GM12878 (cell line): ENCODE results near the gene PHYKPL. TPM values are rescaled to one million over a fixed set of nuclear protein-coding genes. Genes with fewer than 3 reads are reported as not detected.

Experiments used
- ATAC-seq: fragments of 200-7000 bp; cut with Tn5 transposase; 3 replicates; pipeline ENCODE4 v1.9.1; 2020; ENCODE audit warnings: mild to moderate bottlenecking, moderate library complexity
- BruUV-seq: library from RNA; stranded (reverse); fragments of 400-500 nt; replicated peaks from 2 replicates; lab custom pipeline; 2021; lab: Mats Ljungman, UMichigan
- CTCF ChIA-PET: fragments of 300-600 bp; sonication (Branson Sonifier 250); formaldehyde crosslinking; extraction: SDS; loops from one replicate; lab custom pipeline; 2021; ENCODE audit warnings: inconsistent platforms; lab: Yijun Ruan, JAX
- POLR2A ChIA-PET: fragments of 350-600 bp; formaldehyde crosslinking; extraction: SDS; loops from one replicate; lab custom pipeline; 2021; ENCODE audit warnings: inconsistent platforms; lab: Charles Lee
- RAD21 ChIA-PET: fragments of 300-600 bp; sonication (Branson Sonifier 250); formaldehyde crosslinking; loops from one replicate; lab custom pipeline; 2023; ENCODE audit warnings: antibody characterized with exemption; ENCODE audit not compliant: unreplicated experiment; lab: Charles Lee
- SMC1A ChIA-PET: fragments of 300-600 bp; sonication (Branson Sonifier 250); formaldehyde crosslinking; loops from one replicate; lab custom pipeline; 2023; ENCODE audit not compliant: unreplicated experiment, uncharacterized antibody; lab: Charles Lee
- DNase-seq: peaks from one replicate; pipeline ENCODE4 v3.0.0-alpha.2; 2011; ENCODE audit warnings: low read depth, low spot score
- FAIRE-seq: peaks from 3 replicates; lab custom pipeline; 2011; peaks lifted over from hg19 to GRCh38; lab: Jason Lieb, UNC
- H2AFZ ChIP-seq: 2 replicates; pipeline ENCODE4 v1.6.0; 2011; ENCODE audit warnings: low read depth, low read length, control low read depth; ENCODE audit not compliant: control insufficient read depth
- H3K27ac ChIP-seq: 2 replicates; pipeline ENCODE4 v1.5.1; 2011; ENCODE audit warnings: control low read depth; ENCODE audit not compliant: control insufficient read depth, insufficient read depth
- H3K27me3 ChIP-seq, 2 experiments: replicated peaks in 1 of 2; 2 replicates each; pipeline versions ENCODE4 v1.6.0 to v1.6.1; 2011; ENCODE audit warnings: low read length in 1 of 2; ENCODE audit not compliant: control insufficient read depth in 2 of 2, insufficient read depth in 2 of 2
- H3K36me3 ChIP-seq, 2 experiments: 2 replicates each; pipeline ENCODE4 v1.5.1; 2011; ENCODE audit warnings: low read length in 1 of 2; ENCODE audit not compliant: control insufficient read depth in 2 of 2, insufficient read depth in 2 of 2
- H3K4me1 ChIP-seq: 2 replicates; pipeline ENCODE4 v1.6.1; 2011; ENCODE audit warnings: mild to moderate bottlenecking, low read length, moderate library complexity, mixed read lengths; ENCODE audit not compliant: control insufficient read depth, insufficient read depth
- H3K4me2 ChIP-seq: 2 replicates; pipeline ENCODE4 v1.6.0; 2011; ENCODE audit warnings: control low read depth; ENCODE audit not compliant: control insufficient read depth, insufficient read depth
- H3K4me3 ChIP-seq: fragments of 200-600 bp; sonication (generic); 2 replicates; pipeline ENCODE4 v1.5.1; 2016
- H3K79me2 ChIP-seq: 2 replicates; pipeline ENCODE4 v1.6.0; 2011; ENCODE audit warnings: low read length; ENCODE audit not compliant: control insufficient read depth, insufficient read depth
- H3K9ac ChIP-seq: 2 replicates; pipeline ENCODE4 v1.8.0; 2011; ENCODE audit warnings: low read length, control low read depth, mixed read lengths; ENCODE audit not compliant: control insufficient read depth, insufficient read depth
- H3K9me3 ChIP-seq: replicated peaks from 3 replicates; pipeline ENCODE4 v1.5.1; 2011; ENCODE audit warnings: mild to moderate bottlenecking, low read length; ENCODE audit not compliant: control insufficient read depth, insufficient read depth
- H4K20me1 ChIP-seq: 2 replicates; pipeline ENCODE4 v1.6.0; 2011; ENCODE audit not compliant: control insufficient read depth, insufficient read depth
- DPF2 ChIP-seq: fragments of 450-650 bp; IDR thresholded peaks from 2 replicates; pipeline ENCODE4 v1.6.1; 2017; ENCODE audit warnings: mild to moderate bottlenecking
- EGR1 ChIP-seq, 2 experiments: IDR thresholded peaks; 1 replicate in 1 of 2; 2 replicates in 1 of 2; pipeline ENCODE4 v1.6.1; 2011 to 2012; ENCODE audit warnings: low read depth in 2 of 2, low read length in 2 of 2, borderline replicate concordance in 1 of 2, mild to moderate bottlenecking in 1 of 2, moderate library complexity in 1 of 2
- LARP7 ChIP-seq: fragments of 450-650 bp; IDR thresholded peaks from 2 replicates; pipeline ENCODE4 v1.6.1; 2017; ENCODE audit warnings: mild to moderate bottlenecking
- MTA3 ChIP-seq: IDR thresholded peaks from 2 replicates; pipeline ENCODE4 v1.6.1; 2012; ENCODE audit warnings: low read length, inconsistent platforms, borderline replicate concordance
- PAX5 ChIP-seq: IDR thresholded peaks from 2 replicates; pipeline ENCODE4 v1.6.1; 2011; ENCODE audit warnings: low read depth, low read length, borderline replicate concordance
- POLR2A ChIP-seq: IDR thresholded peaks from 2 replicates; pipeline ENCODE4 v1.6.1; 2011; ENCODE audit warnings: low read depth, mild to moderate bottlenecking, low read length
- POLR2AphosphoS5 ChIP-seq: IDR thresholded peaks from 2 replicates; pipeline ENCODE4 v1.6.1; 2011; ENCODE audit warnings: mild to moderate bottlenecking, low read length, inconsistent platforms
- RELA ChIP-seq: fragments of 450-650 bp; IDR thresholded peaks from 2 replicates; pipeline ENCODE4 v1.8.0; 2014; ENCODE audit warnings: borderline replicate concordance; ENCODE audit not compliant: partially characterized antibody
- SMARCA5 ChIP-seq: fragments of 450-650 bp; IDR thresholded peaks from 2 replicates; pipeline ENCODE4 v1.6.1; 2017; ENCODE audit warnings: mild to moderate bottlenecking
- YY1 ChIP-seq: IDR thresholded peaks from 2 replicates; pipeline ENCODE4 v1.6.1; 2011; ENCODE audit warnings: low read depth, mild to moderate bottlenecking, low read length
- WGBS: methylation state at CpG from one replicate; pipeline ENCODE4 v1.1.6; 2016; ENCODE audit warnings: low lambda C conversion rate; ENCODE audit not compliant: insufficient replicate concordance, insufficient coverage; ENCODE audit errors: missing lambda C conversion rate; 5-methylcytosine and 5-hydroxymethylcytosine counted together
- in situ Hi-C: fragments of 300-500 bp; cut with MboI; formaldehyde crosslinking; loops from 9 replicates; pipeline ENCODE4 v1.14.3; 2018; ENCODE audit warnings: mixed read lengths
- intact Hi-C: fragments of 100-400 bp; cut with micrococcal nuclease; formaldehyde crosslinking; loops from one replicate; pipeline ENCODE4 v1.14.2; 2022; ENCODE audit not compliant: unreplicated experiment
- polyA plus RNA-seq, 11 experiments: library from polyadenylated mRNA; depleted of rRNA in 4 of 11; unstranded in 6 of 11; stranded (reverse) in 5 of 11; fragments of >200 nt; fragmentation: Nextera tagmentation in 4 of 11; fragmentation: Illumina TruSeq in 1 of 11; extraction: Ambion mirVana in 4 of 11; extraction: Trizol in 1 of 11; gene quantifications; 1 replicate in 1 of 11; 2 replicates in 10 of 11; pipeline versions ENCODE4 v1.2.1 to v1.2.3, GENCODE V29; 2011 to 2016; ENCODE audit warnings: inconsistent platforms in 2 of 11, missing spikeins in 2 of 11, low read depth in 1 of 11
- total RNA-seq, 4 experiments: library from RNA; depleted of rRNA in 3 of 4; stranded (reverse); fragments of >200 nt in 3 of 4; fragmentation: Illumina TruSeq in 1 of 4; extraction: Trizol in 1 of 4; gene quantifications; 2 replicates each; pipeline versions ENCODE4 v1.2.1 to v1.2.3, GENCODE V29; 2013 to 2021
- TF ChIP-seq, protein P1 (sequence below): IDR thresholded peaks from 2 replicates; pipeline ENCODE4 v1.6.1; 2012; ENCODE audit warnings: low read depth, low read length, improper control_type of control experiment
- TF ChIP-seq, protein P2 (sequence below): IDR thresholded peaks from 2 replicates; pipeline ENCODE4 v1.6.1; 2011; ENCODE audit warnings: mild to moderate bottlenecking, low read depth, low read length, moderate library complexity; ENCODE audit not compliant: insufficient replicate concordance
- TF ChIP-seq, protein P3 (sequence below): IDR thresholded peaks from 2 replicates; pipeline ENCODE4 v1.6.1; 2012; ENCODE audit warnings: low read depth, low read length, improper control_type of control experiment

PHYKPL gene
- total and polyA plus RNA-seq, 10 of the 15 experiments (the other 5 are each of a cell fraction or from before 2014, with no cell fraction given), result 4.5 to 53.9 (median 25.6) TPM

DNA sequence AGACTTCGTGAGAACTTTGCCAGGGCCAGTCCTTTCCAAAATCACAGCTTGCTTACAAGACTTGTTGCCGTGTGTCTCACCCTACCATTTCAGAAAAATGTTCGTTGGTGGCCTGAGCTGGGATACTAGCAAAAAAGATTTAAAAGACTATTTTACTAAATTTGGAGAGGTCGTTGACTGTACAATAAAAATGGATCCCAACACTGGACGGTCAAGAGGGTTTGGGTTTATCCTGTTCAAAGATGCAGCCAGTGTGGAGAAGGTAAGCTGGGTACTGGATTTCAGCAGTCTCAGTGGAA is 26.9 kb downstream of the PHYKPL start:
- BruUV-seq, result no TSS peak
- peaks cover 31 to 46% of the 10 kb centered on the region in 2 experiments for H3K36me3 ChIP-seq
- WGBS, result 0% methylated on average over 5 of the region's 5 CpGs
- intact Hi-C loops (no loop called here), in situ Hi-C loops (no loop called here)
- H4K20me1 ChIP-seq, result peaks cover 24% of the 10 kb centered on the region
- ChIA-PET SMC1A (interaction anchor here (1.1 to 2.1 kb wide), 3 partner anchors 10 to 25 kb away, joined by 3 to 5 read pairs (median 4); no protein-coding TSS in a partner anchor), RAD21 (no interaction called here), CTCF (interaction anchor here (2.8 kb wide), 1 partner anchor 10 kb away, joined by 12 read pairs; no protein-coding TSS in a partner anchor), POLR2A (interaction anchor here (0.5 to 1.1 kb wide), 2 partner anchors 11 to 1177 kb away, joined by 3 to 5 read pairs; no protein-coding TSS in a partner anchor)
- no peaks in the 10 kb centered on the region for H3K27me3 ChIP-seq
- ATAC-seq (no peak), FAIRE-seq (no peak), DNase-seq (no peak)
- H3K79me2 ChIP-seq, result peaks cover 62% of the 10 kb centered on the region
- peak overlapping the region; percentile 97 for H3K4me3 ChIP-seq
- no peak overlapping the region for H2AFZ ChIP-seq
- peak overlapping the region; percentile 84 for H3K9ac ChIP-seq
- TF ChIP-seq MTA3, result peak; percentile 59; the same call in 1 of the 2 replicates
- TF ChIP-seq, protein P1, sequence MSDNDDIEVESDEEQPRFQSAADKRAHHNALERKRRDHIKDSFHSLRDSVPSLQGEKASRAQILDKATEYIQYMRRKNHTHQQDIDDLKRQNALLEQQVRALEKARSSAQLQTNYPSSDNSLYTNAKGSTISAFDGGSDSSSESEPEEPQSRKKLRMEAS, result no peak
- peak overlapping the region; percentile 88 for H3K4me2 ChIP-seq
- peak overlapping the region; percentile 67 for H3K27ac ChIP-seq
- peaks cover 15% of the 10 kb centered on the region for H3K4me1 ChIP-seq
- no peaks in the 10 kb centered on the region for H3K9me3 ChIP-seq

DNA sequence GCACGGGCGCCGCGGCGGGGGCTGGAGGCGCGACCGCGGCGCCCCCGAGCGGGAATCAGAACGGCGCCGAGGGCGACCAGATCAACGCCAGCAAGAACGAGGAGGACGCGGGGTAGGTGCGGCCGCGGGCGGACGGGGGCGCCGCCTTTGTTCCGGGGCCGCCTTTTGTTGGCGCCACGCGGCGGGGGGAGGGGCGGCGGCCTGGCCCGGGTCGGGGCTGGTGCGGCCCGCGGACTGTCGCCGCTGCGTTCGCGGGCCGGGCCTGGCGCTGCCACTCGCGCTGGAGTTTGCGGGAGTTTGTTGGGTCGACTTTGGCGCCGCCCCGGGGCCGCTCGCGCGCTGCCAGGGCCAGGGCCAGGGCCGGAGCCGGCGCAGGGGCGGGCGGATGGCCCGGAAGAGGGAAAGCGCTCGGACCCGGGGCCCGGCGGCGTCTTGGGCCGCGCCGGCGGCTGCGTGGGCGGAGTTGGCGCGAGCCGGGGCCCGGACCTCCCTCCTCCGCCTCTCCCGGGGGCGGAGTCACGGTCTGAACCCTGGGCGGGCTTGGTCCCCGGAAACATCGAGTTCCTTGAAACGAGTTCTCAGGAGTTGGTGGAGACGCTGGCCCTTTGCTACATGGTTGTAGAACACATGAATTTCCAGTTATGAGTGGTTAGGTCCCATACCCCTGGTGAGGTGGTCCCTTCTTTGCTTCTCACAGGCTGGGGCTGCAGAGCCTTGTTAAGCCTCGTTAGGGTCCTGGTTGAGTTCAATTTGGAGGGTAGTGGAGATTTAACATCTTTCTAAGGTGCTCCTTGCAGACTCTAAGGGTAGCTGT is 27.5 kb downstream of the PHYKPL start:
- intact Hi-C loops (no loop called here), in situ Hi-C loops (no loop called here)
- ATAC-seq (peak; percentile 73), DNase-seq (no peak), FAIRE-seq (peak; percentile 52)
- SMC1A ChIA-PET, result interaction anchor here (1.1 to 1.3 kb wide), 3 partner anchors 11 to 27 kb away, joined by 3 to 4 read pairs (median 3); partner anchors contain the start of gene PHYKPL
- BruUV-seq, result no TSS peak
- Histone ChIP-seq H3K36me3 (peaks cover 27 to 42% of the 10 kb centered on the region in 2 experiments), H3K4me2 (peak overlapping the region; percentile 88), H3K9ac (peak overlapping the region; percentile 84), H3K27ac (peak overlapping the region; percentile 67), H3K79me2 (peaks cover 58% of the 10 kb centered on the region), H2AFZ (no peak overlapping the region), H3K27me3 (no peaks in the 10 kb centered on the region), H3K9me3 (no peaks in the 10 kb centered on the region), H4K20me1 (peaks cover 24% of the 10 kb centered on the region), H3K4me1 (peaks cover 15% of the 10 kb centered on the region), H3K4me3 (peak overlapping the region; percentile 97)
- WGBS, result under 1% methylated on average over 48 of the region's 90 CpGs
- POLR2A ChIA-PET, result interaction anchor here (0.5 to 1.5 kb wide), 6 partner anchors 11 to 1177 kb away, joined by 3 to 13 read pairs (median 5); partner anchors contain the start of gene PHYKPL
- RAD21 ChIA-PET, result no interaction called here
- CTCF ChIA-PET, result interaction anchor here (1.1 to 2.8 kb wide), 4 partner anchors 9 to 129 kb away, joined by 3 to 12 read pairs (median 4); no protein-coding TSS in a partner anchor
- TF ChIP-seq POLR2A, result peak; percentile 9
- peak; percentile 71 for TF ChIP-seq LARP7
- 0 out of 2 replicates have a peak, but pooled peaks have one; percentile 42 for TF ChIP-seq SMARCA5
- TF ChIP-seq POLR2AphosphoS5, result peak; percentile 30; the same call in 1 of the 2 replicates
- TF ChIP-seq RELA, result peak; percentile 32
- peak; percentile 38 for TF ChIP-seq DPF2
- TF ChIP-seq PAX5, result peak; percentile 45; the same call in 1 of the 2 replicates
- TF ChIP-seq, protein P2, sequence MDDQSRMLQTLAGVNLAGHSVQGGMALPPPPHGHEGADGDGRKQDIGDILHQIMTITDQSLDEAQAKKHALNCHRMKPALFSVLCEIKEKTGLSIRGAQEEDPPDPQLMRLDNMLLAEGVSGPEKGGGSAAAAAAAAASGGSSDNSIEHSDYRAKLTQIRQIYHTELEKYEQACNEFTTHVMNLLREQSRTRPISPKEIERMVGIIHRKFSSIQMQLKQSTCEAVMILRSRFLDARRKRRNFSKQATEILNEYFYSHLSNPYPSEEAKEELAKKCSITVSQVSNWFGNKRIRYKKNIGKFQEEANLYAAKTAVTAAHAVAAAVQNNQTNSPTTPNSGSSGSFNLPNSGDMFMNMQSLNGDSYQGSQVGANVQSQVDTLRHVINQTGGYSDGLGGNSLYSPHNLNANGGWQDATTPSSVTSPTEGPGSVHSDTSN, result no peak
- TF ChIP-seq, protein P3, sequence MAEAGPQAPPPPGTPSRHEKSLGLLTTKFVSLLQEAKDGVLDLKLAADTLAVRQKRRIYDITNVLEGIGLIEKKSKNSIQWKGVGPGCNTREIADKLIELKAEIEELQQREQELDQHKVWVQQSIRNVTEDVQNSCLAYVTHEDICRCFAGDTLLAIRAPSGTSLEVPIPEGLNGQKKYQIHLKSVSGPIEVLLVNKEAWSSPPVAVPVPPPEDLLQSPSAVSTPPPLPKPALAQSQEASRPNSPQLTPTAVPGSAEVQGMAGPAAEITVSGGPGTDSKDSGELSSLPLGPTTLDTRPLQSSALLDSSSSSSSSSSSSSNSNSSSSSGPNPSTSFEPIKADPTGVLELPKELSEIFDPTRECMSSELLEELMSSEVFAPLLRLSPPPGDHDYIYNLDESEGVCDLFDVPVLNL, result peak; percentile 63
- peak; percentile 16; the same call in 1 of the 2 replicates for TF ChIP-seq YY1
- peak in 1 of 2 experiments; percentile 99; a peak in 2 of 3 replicates for TF ChIP-seq EGR1 (IDR thresholded peaks at IDR 0.05; ENCODE audit: borderline replicate concordance in 1 of 2, low read depth in 2 of 2, low read length in 2 of 2)
